RCC 7860 (cell line): ENCODE data around the gene RBMS3.

Experiments
- DNase-seq: peaks from one replicate; pipeline ENCODE4 v3.0.0-alpha.2; 2015; ENCODE audit warnings: low spot score
- FAIRE-seq: peaks from 2 replicates; lab custom pipeline; 2012; peaks lifted over from hg19 to GRCh38; lab: Jason Lieb, UNC

RBMS3 gene

DNA sequence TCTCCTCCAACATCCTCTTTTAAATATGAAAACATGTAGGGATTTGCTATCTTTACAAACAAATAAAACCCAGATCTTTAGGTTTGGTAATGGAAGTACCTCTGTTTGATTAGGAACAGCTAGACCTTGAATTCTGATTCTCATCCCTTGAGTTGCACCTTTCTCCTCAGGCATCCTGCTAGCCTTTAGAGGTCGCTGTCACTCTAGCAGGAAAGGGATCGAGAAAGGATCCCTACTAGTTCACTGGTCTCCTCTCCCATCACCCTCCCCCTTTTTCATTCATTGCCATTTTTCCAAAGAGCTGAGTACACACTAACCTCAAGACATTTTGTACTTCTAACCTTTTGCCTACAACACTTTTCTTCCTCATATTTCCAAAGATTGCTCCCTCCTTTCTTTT, 569.8 kb downstream of the RBMS3 start:
- no peak for FAIRE-seq
- no peak for DNase-seq

DNA sequence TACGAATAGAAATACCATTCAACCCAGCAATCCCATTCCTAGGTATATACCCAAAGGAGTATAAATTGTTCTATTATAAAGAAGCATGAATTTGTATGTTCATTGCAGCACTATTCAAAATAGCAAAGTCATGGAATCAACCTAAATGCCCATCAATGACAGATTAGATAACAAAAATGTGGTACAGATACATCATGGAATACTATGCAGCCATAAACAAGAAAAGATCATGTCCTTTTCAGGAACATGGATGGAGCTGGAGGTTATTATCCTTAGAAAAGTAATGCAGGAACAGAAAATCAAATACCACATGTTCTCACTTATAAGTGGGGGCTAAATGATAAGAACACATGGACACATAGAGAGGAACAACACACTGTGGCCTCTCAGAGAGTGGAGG, 571.9 kb downstream of the RBMS3 start:
- DNase-seq (no peak), FAIRE-seq (no peak)

DNA sequence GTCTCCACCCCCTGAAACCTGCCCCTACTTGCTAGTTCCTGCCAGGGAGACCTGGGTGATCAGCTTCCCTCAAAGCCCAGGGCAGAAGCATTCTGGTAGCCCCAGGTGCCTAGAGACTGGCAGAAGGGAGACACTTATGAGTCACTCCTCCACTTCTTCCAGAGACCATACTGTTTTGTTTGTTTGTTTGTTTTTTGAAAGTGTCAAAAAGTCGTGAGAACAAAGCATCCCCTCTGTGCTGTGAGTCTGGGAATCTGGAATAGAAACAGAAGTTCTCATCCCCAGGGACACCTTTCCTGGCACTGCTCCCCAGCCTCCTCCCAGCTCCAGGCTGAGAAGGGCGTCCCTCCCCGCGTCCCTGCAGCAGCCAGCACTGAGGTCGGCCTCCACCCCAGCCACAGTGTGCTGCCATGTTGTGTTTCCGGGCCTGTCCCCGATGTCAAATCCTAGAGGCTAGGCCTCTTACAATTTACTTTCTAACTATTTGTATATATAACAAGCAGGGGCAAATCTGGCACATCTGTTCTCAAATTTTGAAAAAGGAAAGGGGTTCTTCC, 573.0 kb downstream of the RBMS3 start:
- FAIRE-seq = no peak
- DNase-seq = no peak

DNA sequence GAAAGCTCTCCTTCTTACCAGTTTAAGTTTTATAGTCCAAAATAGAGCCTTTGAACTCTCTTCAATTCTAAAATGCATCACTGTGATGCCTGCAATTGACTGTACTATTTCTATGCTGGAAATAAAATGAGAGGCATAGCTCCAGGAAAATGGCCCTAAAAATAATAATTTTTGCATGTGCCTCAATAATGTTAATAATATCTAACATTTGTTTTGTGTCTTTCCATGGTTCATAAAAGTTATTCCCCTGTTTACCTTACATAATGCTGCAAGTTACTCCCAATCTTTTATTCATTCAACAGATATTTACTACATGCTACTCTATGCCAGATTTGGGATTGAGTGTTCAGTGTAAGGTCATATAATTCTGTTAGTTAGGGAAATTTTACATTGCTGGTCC, 574.0 kb downstream of the RBMS3 start:
- no peak for DNase-seq
- FAIRE-seq = no peak

DNA sequence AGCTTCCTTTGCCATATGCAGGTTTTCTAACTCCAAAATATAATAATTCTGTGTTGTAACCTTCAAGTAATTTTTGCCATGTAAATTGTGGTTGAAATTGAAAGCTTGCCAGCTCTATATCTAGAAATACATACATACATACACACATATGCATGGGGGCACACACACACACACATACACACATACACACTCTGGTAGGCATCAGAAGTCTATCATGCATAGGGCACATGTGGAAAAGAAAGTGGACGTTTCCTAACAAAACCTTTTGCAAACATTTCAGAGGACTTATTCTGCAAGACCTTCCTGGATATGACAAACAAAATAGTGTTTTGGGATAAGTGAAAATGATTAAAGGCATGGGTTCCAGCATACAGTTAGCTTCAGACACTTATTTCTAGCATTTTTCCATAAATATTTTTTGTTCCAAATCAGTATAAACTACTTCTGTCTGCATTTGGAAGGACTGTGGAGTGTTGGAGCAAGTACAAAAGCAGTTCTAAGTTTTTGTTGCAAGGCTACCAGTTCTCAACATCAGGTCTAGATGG, 578.9 kb downstream of the RBMS3 start:
- DNase-seq (no peak), FAIRE-seq (no peak)

DNA sequence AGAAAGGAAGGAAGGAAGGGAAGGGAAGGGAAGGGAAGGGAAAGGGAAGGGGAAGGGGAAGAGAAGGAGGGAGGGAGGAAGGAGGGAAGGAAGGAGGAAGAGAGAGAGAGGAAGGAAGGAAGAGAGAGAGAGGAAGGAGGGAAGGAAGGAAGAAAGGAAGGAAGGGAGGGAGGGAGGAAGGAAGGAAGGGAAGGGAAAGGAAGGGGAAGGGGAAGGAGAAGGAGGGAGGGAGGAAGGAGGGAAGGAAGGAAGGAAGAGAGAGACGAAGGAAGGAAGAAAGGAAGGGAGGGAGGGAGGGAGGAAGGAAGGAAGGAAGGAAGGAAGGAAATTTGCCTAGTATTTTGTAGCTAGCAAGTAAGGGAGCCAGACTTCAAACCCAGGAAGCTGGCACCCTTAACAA, 583.9 kb downstream of the RBMS3 start:
- no peak for FAIRE-seq

DNA sequence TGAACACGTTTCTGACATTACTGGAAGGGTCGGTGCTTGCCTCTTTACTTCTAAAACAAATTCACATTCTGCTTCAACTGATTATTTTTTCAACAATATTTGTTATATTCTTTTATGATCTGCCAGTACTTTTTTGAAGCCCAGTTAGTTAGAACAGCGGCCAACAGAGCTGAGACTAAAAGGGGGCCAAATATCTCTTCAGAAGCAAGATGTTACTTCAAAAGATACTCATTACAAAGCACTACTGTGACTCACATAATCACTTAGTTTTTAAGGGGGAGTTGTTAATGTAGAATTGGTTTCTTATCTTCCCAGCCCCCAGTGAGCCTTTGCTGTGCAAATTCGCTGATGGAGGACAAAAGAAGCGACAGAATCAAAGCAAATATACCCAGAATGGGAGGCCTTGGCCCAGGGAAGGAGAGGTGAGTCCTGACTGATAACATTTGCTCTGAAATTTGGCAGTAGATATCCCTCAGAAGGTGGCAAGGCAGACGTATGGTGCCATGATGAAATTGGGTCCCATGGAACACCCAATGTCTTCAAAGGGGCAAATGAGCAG, 587.8 kb downstream of the RBMS3 start:
- FAIRE-seq = no peak

More for the DNA sequence above, 583.9 kb downstream of the RBMS3 start:
- no peak for DNase-seq

DNA sequence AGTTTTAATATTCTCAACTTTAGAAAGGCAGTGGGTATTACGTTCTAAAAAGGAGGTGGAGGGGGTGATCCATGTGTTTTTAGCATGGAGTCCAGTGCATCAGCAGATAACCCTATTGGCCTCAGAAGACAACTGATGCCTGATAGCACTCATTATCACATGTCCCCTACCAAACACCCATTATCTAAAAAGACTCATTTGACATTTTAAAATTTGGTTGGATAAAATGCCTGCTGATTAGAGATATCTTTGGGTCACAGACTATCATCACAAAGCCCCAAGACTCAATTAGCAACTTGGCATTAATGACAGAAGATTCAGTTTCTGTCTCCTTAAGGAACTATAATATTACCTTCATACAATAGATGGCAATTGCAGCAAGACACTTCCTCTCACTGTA, 589.3 kb downstream of the RBMS3 start:
- FAIRE-seq (no peak), DNase-seq (no peak)

More for the DNA sequence above, 587.8 kb downstream of the RBMS3 start:
- no peak for DNase-seq

DNA sequence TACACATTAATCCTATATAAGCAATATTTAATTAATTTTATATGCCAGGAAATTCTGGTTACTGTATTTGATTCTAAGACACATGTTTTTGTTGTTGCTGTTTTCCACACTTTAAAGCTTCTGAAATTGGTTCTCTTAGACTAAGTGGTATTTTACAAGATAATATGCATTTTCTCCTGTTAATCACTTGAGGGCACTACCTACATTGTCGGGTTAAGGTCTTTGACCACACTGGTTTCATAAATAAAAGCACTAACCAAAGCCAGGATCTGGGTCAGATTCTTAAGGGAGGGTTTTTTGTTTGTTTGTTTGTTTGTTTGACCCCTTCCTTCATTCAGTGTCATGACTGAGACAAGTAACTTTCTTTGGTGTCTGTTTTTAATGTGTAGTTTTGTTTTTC, 590.2 kb downstream of the RBMS3 start:
- FAIRE-seq = no peak
- no peak for DNase-seq

DNA sequence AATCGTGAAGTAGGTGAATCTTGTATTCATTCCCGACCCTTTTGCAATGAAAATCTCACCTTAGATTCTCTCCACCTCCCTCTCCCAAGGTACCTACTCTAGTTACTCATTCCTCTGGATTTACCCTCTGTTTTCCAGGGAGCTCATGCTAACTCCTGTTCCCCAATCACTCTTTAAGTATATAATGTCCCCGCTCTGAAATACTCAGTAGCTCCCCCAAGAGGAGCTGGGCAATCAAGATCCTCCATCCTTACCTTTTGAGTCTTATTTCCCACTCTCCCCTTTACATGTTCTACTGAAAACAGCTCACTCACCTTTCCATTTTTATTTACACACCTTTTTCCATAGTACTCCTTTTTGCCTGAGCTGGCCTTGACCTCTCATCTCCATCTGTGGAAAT, 599.9 kb downstream of the RBMS3 start:
- FAIRE-seq (no peak), DNase-seq (no peak)

DNA sequence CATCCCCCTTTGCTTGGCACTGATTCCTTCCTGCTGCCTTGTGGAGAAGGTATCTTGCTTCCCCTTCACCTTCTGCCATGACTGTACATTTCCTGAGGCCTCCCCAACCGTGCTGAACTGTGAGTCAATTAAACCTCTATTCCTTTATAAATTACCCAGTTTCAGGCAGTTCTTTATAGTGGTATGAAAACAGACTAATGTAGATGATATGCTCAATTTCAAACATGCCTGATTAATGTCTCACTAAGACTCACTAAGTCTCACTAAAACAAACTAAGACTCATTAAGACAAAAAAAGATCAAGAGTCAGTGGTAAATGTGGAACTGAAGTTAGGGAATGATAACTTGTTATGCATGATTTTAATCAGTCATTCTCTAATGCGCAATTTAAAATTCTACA, 606.6 kb downstream of the RBMS3 start:
- DNase-seq (no peak), FAIRE-seq (no peak)

DNA sequence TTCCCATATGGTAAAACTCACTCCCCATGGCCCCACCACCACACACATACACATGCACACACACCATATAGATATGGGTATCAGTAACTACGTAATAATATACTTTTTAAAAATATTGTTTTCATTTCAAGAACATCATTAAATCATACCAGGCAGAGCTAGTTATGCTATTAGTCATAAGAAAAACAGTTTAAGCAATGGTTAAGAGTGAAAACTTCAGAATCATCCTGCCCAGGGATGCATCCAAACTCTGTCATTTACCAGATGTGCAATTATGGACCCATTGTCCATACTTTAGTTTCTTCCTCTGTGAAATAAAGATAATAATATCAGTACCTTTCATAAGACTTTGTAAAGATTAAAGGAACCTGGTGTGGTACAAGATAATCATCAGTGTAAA, 608.3 kb downstream of the RBMS3 start:
- FAIRE-seq (no peak), DNase-seq (no peak)

DNA sequence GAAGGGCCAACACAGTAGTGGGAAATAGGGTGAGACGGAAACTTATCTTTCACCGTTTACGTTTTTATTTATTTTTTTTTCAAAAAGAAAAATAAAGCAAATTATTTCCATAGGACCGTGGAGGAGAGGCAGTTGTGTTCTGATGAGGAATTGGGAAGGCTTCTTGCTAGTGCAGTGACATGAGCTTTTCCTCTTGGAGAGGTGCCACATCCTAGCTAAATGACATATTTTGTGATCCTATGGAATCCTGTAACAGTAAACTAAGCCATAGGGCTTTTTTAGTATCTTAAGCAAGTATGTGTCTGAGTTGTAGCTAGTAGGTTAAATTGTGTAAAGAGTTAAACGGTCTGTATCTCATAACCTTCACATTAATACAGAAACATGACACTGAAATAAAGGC, 609.9 kb downstream of the RBMS3 start:
- FAIRE-seq (no peak), DNase-seq (no peak)

DNA sequence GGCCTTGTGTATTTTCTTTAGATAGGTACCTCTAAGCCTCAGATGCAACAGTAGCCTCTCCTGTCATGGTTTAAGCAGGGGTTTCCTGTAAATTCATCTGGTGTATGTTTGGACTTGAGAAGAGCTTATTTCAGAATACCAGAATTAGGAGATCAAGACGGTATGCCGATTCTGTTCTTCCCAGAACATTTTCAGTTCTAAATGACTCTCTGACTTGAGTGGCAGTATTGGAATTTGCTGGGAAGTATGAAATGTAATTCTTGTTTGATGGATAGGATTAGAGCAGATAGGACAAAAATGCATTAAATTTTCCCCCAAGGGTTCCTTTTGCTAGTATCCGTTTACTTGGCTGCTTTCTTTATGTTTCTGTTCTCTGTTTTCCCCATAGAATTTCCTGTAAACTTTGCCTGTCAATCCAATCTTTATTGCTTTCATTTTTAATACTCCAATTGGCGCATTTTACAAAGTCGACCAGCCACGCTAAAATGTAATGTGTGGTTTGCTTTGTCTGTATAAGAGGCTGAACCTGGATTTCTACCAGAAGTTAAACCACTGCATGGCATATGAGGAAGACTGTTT, 612.2 kb downstream of the RBMS3 start:
- DNase-seq = no peak
- FAIRE-seq = no peak

DNA sequence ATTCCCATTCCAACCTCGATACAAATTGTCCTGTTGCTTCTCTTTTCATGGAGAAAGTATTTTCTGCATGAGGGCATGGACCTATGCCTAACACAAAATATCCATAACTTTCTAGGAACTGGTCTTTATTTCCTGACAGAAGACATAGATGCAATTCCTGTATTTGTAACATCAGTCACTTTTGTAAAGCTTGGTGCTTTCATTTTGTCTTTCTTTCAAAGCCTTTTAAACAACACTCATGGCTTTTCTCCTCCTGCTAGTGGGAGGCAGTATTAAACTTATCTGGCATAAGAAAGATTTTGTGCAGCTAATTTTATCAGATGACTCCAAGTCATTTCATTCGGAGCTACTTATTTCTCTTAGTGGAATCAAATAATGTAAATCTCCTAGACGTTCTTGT, 616.0 kb downstream of the RBMS3 start:
- FAIRE-seq = no peak

DNA sequence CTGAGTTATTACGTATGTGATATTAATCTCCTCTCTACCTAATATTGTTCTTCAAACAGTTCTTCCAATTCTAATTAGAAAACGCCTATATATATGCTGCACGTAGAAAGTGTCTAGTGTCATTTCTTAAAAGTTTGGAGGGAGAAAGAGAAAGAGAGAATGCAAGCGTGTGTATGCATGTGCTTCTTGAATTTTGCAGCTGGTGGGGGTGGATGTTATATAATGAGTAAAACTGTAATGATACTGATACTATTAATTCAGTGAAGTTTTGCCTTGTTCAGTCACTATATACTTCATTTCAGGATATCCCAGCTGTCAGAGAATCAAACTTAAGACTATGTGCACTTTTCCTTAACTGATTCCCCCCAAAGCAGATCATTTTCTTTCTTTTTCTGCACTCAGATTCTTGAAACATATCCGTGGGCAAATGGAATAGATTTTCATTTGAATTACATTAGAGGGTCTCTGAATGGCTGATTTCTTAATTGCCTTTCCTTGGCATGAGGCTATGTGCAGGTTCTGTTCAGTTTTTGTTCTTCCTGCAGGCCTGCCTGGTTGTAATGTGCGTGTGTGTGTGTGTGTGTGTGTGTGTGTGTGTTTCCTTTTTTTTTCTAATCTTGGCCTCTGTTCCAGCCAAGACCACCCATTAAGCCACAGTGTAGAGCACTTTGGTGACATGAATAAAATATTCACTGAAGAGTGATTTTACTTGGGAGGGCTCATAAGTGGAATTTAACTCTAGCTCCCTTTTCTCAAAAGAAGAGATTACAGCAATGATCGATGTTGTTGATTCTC, 617.5 kb downstream of the RBMS3 start:
- no peak for FAIRE-seq
- no peak for DNase-seq

More for the DNA sequence above, 616.0 kb downstream of the RBMS3 start:
- DNase-seq = no peak

DNA sequence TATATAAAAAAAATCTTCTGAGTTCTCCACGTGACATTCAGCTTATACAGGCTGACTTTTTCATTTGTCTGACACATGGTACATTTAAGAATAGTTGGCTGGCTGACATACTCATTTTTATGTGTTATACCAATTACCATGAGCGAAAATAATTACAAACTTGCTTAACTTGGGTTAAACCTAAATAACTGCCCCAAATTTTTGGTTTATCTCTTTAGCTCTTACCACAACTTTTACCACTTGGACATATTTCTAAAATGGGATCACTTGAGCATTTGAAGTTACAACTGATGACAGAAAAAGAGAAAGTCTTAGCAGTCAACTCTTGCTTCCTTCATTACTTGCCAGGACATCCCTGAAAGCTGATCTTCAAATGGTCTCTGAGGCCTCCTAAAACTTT, 618.1 kb downstream of the RBMS3 start:
- FAIRE-seq = no peak

DNA sequence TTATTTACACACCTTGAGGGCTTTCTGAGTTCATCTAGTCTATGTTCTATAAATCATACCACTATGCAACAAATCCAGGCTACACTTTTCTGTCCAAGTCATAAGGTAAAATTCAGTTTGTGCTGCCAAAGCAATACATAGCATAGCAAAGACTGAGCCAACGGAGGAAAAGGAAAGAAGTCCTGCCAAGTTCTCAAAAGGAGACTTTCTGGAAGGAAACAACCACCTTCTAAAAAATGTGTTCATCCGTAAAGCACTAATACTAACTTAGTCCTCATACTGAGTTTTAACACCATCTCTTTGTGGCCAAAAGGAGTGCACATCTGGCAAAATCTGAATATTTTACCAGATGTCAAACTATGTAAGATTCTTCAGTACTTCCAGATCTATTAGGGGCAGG, 620.2 kb downstream of the RBMS3 start:
- FAIRE-seq (no peak), DNase-seq (no peak)

More for the DNA sequence above, 618.1 kb downstream of the RBMS3 start:
- DNase-seq = no peak

DNA sequence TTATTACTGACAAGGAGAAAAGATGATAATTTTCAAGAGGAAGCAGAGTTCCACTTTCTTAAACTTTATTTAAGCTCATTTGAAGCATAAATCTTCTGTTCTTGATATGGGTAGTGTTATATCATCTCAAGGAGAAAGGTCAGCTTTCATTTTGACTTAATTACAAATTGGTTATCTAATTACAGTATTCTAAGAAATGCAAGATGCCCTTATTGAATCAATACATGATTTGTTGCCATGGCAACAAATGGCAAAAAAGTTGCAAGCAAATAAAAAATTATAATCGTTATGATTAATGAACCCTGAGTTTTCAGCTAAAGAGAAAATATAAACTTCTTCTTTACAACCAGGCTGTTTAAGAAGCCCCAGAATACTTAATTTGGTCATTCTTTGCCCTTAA, 622.7 kb downstream of the RBMS3 start:
- FAIRE-seq = no peak
- no peak for DNase-seq

DNA sequence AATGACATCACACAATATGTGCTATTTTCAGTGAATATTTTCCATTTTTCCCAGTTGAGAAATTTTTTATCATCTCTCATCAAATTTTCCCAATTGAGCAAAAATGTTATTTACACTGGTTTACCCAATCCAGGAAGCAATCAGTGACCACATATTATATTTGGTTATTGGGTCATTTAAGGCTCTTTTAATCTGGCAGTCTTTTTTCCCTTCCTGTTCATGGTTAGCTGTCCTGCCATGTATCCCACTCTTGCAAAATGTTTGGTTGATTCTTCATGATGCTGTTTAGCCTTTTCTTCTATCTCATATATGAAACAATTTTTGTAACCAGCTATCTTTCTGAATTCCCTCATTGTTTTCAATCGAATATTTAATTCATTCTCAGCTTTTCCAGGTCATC, 626.0 kb downstream of the RBMS3 start:
- DNase-seq (no peak), FAIRE-seq (no peak)

DNA sequence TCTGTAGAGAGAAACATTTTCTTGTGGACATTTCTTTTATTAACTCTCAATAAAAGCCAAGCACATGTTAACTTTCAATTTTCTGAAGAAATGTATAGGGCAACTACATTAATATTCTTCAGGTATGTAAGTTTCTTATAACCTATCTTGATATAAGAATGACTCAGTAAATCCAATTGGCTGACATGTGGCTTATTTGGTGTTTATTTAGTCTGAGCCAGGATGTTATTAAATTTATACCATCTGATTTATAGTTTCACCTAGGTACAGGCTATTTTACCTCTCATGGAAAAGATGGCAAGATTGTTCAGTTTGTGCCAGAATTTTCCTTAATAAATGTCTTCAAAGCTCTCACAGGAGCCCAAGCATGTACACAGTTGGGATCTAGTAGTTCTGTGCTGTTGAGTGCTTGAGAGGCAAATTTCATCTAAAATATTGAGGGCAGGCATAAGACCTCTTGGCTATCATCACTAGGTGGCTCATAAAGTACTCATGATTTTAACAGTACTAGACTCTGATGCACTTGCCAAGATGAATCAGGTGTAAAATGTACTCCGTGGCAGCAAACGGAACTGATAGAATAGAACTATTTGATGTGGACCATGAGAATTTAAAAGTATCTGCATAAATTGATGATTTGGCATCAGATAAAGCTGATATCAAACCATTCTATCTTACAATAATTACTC, 631.9 kb downstream of the RBMS3 start:
- no peak for DNase-seq
- FAIRE-seq = no peak
